ENCODE data around the gene ITPK1.

Gene ITPK1

GRCh38 chr14:93002049-93002448, 113.7 kb downstream of the ITPK1 start:
- Histone ChIP-seq H3K36me3 (ENCODE audit: insufficient read depth, low read length) (peaks cover 13% of the 10 kb centered on the region; the same call in 1 of the 2 replicates), H3K79me2 (ENCODE audit: insufficient read depth, low read length) (peaks cover 5% of the 10 kb centered on the region; the same call in 1 of the 2 replicates), H3K27ac (ENCODE audit: low read length) (no peak overlapping the region), H2AFZ (ENCODE audit: low read depth, low read length) (no peak overlapping the region), H3K4me3 (ENCODE audit: low read depth in 1 of 2, low read length in 2 of 2) (no peak overlapping the region), H4K20me1 (ENCODE audit: insufficient read depth, low read length) (peaks cover 25% of the 10 kb centered on the region), H3K4me1 (ENCODE audit: insufficient read depth, low read length) (0 out of 2 replicates have a peak, but pooled peaks cover 2% of the 10 kb centered on the region), H3K4me2 (ENCODE audit: insufficient read depth, low read length) (no peak overlapping the region), H3K9ac (ENCODE audit: low read depth, low read length) (no peak overlapping the region), H3K9me3 (ENCODE audit: insufficient read depth, low read length, severe bottlenecking) (no peaks in the 10 kb centered on the region), H3K27me3 (ENCODE audit: insufficient read depth, low read length, poor library complexity) (no peaks in the 10 kb centered on the region)
- no peak for DNase-seq
- no peak for ATAC-seq (ENCODE audit: insufficient read depth, low read depth)
- TF ChIP-seq EZH2 (IDR thresholded peaks at IDR 0.05; ENCODE audit: borderline replicate concordance, low read depth, low read length, severe bottlenecking) (no peak), CTCF (IDR thresholded peaks at IDR 0.05; ENCODE audit: borderline replicate concordance, extremely low read depth, low read length, poor library complexity, severe bottlenecking) (no peak)

DNA sequence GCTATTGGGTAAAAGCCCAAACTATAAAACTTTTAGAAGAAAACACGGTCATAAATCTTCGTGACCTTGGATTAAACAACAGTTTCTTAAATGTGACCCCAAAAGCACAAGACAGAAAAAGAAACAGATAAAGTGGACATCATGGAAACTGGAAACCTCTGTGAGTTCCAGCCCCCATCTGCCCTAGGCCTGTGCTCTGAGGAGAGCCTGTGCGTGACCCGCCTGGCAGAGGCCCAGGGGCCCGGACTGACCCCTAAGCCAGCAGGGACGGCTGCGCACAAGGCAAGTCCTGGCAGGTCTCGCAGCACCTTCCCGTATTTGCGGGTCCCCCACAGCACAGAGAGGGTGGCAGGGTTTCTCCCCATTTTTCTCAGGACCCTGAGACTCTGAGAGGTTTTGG, 116.8 kb downstream of the ITPK1 start:
- H3K4me1 ChIP-seq (ENCODE audit: insufficient read depth, low read length): 0 out of 2 replicates have a peak, but pooled peaks cover 2% of the 10 kb centered on the region
- H3K79me2 ChIP-seq (ENCODE audit: insufficient read depth, low read length): peaks cover under 1% of the 10 kb centered on the region; the same call in 1 of the 2 replicates
- H3K27me3 ChIP-seq (ENCODE audit: insufficient read depth, low read length, poor library complexity): no peaks in the 10 kb centered on the region
- ATAC-seq (ENCODE audit: insufficient read depth, low read depth): no peak
- DNase-seq: no peak
- peaks cover 14% of the 10 kb centered on the region for H3K36me3 ChIP-seq (ENCODE audit: insufficient read depth, low read length)
- no peak overlapping the region for H3K27ac ChIP-seq (ENCODE audit: low read length)
- no peaks in the 10 kb centered on the region for H3K9me3 ChIP-seq (ENCODE audit: insufficient read depth, low read length, severe bottlenecking)
- peaks cover 22% of the 10 kb centered on the region for H4K20me1 ChIP-seq (ENCODE audit: insufficient read depth, low read length)
- TF ChIP-seq EZH2 (IDR thresholded peaks at IDR 0.05; ENCODE audit: borderline replicate concordance, low read depth, low read length, severe bottlenecking) (no peak), CTCF (IDR thresholded peaks at IDR 0.05; ENCODE audit: borderline replicate concordance, extremely low read depth, low read length, poor library complexity, severe bottlenecking) (no peak)
- no peak overlapping the region for H3K9ac ChIP-seq (ENCODE audit: low read depth, low read length)
- no peak overlapping the region for H2AFZ ChIP-seq (ENCODE audit: low read depth, low read length)
- no peak overlapping the region for H3K4me3 ChIP-seq (ENCODE audit: low read depth in 1 of 2, low read length in 2 of 2)
- H3K4me2 ChIP-seq (ENCODE audit: insufficient read depth, low read length): no peak overlapping the region

- TF ChIP-seq CTCF (IDR thresholded peaks at IDR 0.05; ENCODE audit: borderline replicate concordance, extremely low read depth, low read length, poor library complexity, severe bottlenecking) (no peak), EZH2 (IDR thresholded peaks at IDR 0.05; ENCODE audit: borderline replicate concordance, low read depth, low read length, severe bottlenecking) (no peak)
These were observed 118.2 kb downstream of the ITPK1 start for GRCh38 chr14:92997343-92998061.

More at GRCh38 chr14:92997343-92998061, 118.2 kb downstream of the ITPK1 start:
- no peaks in the 10 kb centered on the region for H3K4me1 ChIP-seq (ENCODE audit: insufficient read depth, low read length)
- H3K27me3 ChIP-seq (ENCODE audit: insufficient read depth, low read length, poor library complexity): no peaks in the 10 kb centered on the region
- no peak overlapping the region for H3K27ac ChIP-seq (ENCODE audit: low read length)
- peaks cover 28% of the 10 kb centered on the region for H3K36me3 ChIP-seq (ENCODE audit: insufficient read depth, low read length)
- no peak overlapping the region for H2AFZ ChIP-seq (ENCODE audit: low read depth, low read length)
- H3K9ac ChIP-seq (ENCODE audit: low read depth, low read length): no peak overlapping the region
- no peak for ATAC-seq (ENCODE audit: insufficient read depth, low read depth)
- H3K9me3 ChIP-seq (ENCODE audit: insufficient read depth, low read length, severe bottlenecking): no peaks in the 10 kb centered on the region
- no peak overlapping the region for H3K4me3 ChIP-seq (ENCODE audit: low read depth in 1 of 2, low read length in 2 of 2)
- DNase-seq: no peak
- peaks cover 16% of the 10 kb centered on the region for H4K20me1 ChIP-seq (ENCODE audit: insufficient read depth, low read length)
- no peak overlapping the region for H3K4me2 ChIP-seq (ENCODE audit: insufficient read depth, low read length)
- no peaks in the 10 kb centered on the region for H3K79me2 ChIP-seq (ENCODE audit: insufficient read depth, low read length)

All from DND-41 (cell line).